GM06990 (cell line): ENCODE measurements around the gene TTC8.
A peak's percentile ranks its signal among the peaks of the same experiment; 100 is the strongest.

ENCODE experiments used
- DNase-seq: peaks from one replicate; pipeline ENCODE4 v3.0.0-alpha.2; 2011; ENCODE audit not compliant: insufficient read length; ENCODE audit errors: extremely low read depth
- H3K27me3 ChIP-seq: replicated peaks from 2 replicates; pipeline ENCODE4 v1.6.0; 2011; ENCODE audit warnings: low read length; ENCODE audit not compliant: control insufficient read depth, insufficient read depth
- H3K36me3 ChIP-seq: 2 replicates; pipeline ENCODE4 v1.5.1; 2011; ENCODE audit warnings: low read length; ENCODE audit not compliant: control insufficient read depth, insufficient read depth
- H3K4me3 ChIP-seq: replicated peaks from 2 replicates; pipeline ENCODE4 v1.5.1; 2011; ENCODE audit warnings: low read depth, mild to moderate bottlenecking, control low read depth, low read length
- TF ChIP-seq, protein P1 (sequence below): IDR thresholded peaks from 2 replicates; pipeline ENCODE4 v1.5.1; 2011; ENCODE audit warnings: low read length, control low read depth, mild to moderate bottlenecking, inconsistent platforms; ENCODE audit not compliant: insufficient read depth, poor library complexity, severe bottlenecking

TTC8 gene

DNA sequence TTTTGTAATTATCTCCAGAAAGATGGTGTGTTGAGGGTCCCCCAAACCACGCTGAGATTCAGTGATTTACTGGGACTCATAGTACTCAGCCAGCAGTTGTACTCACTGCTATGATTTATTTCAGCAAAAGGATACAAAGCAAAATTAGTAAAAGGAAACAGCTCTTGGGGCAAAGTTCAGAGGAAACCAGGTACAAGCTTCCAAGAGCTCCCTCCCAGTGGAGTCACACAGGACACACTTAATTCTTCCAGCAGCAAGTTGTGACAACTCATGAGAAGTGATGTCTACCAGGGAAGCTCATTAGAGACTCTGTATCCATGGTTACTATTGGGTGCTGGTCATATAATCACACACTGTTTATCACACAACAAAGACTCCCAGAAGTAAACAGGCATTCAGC, 38.7 kb downstream of the TTC8 start:
- TF ChIP-seq, protein P1, sequence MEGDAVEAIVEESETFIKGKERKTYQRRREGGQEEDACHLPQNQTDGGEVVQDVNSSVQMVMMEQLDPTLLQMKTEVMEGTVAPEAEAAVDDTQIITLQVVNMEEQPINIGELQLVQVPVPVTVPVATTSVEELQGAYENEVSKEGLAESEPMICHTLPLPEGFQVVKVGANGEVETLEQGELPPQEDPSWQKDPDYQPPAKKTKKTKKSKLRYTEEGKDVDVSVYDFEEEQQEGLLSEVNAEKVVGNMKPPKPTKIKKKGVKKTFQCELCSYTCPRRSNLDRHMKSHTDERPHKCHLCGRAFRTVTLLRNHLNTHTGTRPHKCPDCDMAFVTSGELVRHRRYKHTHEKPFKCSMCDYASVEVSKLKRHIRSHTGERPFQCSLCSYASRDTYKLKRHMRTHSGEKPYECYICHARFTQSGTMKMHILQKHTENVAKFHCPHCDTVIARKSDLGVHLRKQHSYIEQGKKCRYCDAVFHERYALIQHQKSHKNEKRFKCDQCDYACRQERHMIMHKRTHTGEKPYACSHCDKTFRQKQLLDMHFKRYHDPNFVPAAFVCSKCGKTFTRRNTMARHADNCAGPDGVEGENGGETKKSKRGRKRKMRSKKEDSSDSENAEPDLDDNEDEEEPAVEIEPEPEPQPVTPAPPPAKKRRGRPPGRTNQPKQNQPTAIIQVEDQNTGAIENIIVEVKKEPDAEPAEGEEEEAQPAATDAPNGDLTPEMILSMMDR: no peak
- no peak for DNase-seq
- Histone ChIP-seq H3K27me3 (no peaks in the 10 kb centered on the region), H3K4me3 (no peak overlapping the region), H3K36me3 (no peaks in the 10 kb centered on the region)

DNA sequence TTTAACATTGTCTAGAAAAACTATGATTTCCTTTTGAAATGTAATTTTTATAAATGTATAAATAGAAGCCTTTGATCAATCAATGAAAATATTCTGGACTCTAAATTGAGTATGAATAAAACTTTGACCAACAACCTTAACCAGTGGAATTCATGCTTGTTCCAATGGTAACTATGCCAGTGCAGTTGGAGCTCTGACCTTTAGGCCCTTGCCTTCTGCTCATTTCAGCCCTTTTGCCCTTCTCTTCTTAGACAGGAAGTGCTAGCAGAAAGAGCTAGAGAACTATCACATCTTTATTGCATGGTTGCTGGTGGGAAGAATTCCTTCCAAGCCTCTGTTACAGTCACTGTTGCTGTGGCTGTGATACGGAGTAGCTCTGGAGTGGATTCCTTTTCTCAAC, 39.7 kb downstream of the TTC8 start:
- TF ChIP-seq, protein P1: no peak
- H3K27me3 ChIP-seq: no peaks in the 10 kb centered on the region
- no peak overlapping the region for H3K4me3 ChIP-seq
- DNase-seq: no peak
- no peaks in the 10 kb centered on the region for H3K36me3 ChIP-seq

DNA sequence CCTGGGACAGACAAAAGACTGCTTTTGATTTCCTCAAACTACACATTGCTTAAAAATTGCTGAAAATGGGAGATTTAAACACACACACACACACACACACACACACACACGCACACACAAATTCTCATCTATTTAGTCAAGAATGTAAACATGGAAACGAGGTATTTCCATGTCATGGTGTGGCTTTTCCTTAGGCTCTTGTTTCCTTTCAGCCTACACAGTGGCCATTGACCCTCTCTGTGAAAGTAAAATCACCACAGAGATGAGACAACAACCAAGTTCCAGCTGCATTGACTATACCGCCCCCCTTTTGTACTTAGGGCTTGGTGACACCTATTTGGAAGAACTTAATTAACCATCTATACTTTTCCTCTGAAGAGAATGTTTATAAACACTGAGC, 41.9 kb downstream of the TTC8 start:
- H3K27me3 ChIP-seq: no peaks in the 10 kb centered on the region
- H3K4me3 ChIP-seq: no peak overlapping the region
- TF ChIP-seq, protein P1: no peak
- no peaks in the 10 kb centered on the region for H3K36me3 ChIP-seq
- DNase-seq: no peak

DNA sequence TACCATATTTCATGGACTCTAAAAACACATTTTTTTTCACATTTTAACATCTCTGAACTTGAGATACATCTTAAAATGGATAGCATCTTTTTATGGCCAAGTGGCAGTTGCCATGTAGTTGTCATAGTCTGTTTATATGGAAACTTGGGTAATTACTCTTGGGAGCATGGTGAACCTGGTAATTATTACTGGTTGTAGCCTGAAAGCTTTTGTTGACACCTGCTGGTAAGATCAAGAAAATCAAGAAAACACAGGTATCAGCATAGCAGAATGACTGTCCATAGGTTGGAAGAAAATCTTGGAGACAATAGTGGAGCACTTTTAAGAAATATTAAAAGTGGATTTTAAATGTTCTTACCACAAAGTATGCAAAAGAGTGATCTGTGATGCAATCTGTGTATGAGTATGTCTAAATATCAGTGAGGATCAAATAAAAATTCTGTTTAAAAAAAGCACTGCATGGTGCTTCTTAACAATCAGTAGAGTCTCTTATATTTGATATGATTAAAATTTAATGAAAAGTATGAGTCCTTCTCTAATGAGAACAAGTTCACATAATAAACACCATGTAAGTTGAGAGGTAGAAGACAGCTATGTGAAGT, 44.2 kb downstream of the TTC8 start:
- no peaks in the 10 kb centered on the region for H3K27me3 ChIP-seq
- DNase-seq: no peak

DNA sequence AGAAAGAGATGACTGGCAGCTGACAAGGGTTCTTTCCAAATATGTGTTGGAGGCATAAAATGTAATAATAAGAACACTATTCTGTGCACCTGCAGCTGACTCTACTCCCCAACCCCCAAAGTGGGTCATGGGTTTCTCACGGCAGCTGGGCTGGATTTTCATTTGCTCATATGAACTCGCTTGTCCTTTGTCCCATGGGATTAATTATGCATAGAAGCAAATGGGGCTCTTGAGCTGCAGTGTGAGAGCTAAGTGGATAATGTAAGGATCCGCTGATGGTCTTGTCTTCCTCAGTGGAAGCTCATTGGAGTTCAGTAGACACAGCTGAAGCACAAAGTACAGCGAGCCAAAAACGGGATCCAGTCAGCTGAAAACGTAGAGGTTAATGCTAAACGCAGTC, 46.3 kb downstream of the TTC8 start:
- Histone ChIP-seq H3K4me3 (no peak overlapping the region), H3K27me3 (no peaks in the 10 kb centered on the region), H3K36me3 (no peaks in the 10 kb centered on the region)
- no peak for DNase-seq
- TF ChIP-seq, protein P1: no peak

More for the DNA sequence above, 44.2 kb downstream of the TTC8 start:
- H3K4me3 ChIP-seq: no peak overlapping the region
- H3K36me3 ChIP-seq: no peaks in the 10 kb centered on the region
- TF ChIP-seq, protein P1: peak; percentile 37

DNA sequence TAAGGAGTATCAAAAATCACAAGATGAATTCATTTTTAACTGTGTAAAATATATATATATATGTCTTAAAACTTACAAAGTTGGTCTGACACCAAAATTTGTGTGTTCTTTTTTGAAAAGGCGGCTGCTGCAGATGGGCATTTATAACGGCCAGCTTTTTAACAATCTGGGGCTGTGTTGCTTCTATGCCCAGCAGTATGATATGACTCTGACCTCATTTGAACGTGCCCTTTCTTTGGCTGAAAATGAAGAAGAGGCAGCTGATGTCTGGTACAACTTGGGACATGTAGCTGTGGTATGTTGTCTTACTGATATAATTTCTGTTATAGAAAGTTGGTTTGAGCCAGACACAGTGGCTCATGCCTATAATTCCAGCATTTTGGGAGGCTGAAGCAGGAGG, 47.0 kb downstream of the TTC8 start:
- Histone ChIP-seq H3K27me3 (no peaks in the 10 kb centered on the region), H3K4me3 (no peak overlapping the region), H3K36me3 (no peaks in the 10 kb centered on the region)
- no peak for DNase-seq
- TF ChIP-seq, protein P1: no peak
